Stimulated activated CD4-positive, alpha-beta T cell treated with anti-CD3 and anti-CD28 coated beads, Interleukin-1b, Interleukin-23, amount 100 ng/mL, for 24 hours (primary cell): Measurements from ENCODE around the gene DTX3.

Source experiments
- DNase-seq, 4 experiments: peaks; one replicate each; pipeline ENCODE4 v3.0.0-alpha.2; 2020; ENCODE audit warnings: low read depth in 4 of 4, low spot score in 1 of 4

Gene DTX3

DNA sequence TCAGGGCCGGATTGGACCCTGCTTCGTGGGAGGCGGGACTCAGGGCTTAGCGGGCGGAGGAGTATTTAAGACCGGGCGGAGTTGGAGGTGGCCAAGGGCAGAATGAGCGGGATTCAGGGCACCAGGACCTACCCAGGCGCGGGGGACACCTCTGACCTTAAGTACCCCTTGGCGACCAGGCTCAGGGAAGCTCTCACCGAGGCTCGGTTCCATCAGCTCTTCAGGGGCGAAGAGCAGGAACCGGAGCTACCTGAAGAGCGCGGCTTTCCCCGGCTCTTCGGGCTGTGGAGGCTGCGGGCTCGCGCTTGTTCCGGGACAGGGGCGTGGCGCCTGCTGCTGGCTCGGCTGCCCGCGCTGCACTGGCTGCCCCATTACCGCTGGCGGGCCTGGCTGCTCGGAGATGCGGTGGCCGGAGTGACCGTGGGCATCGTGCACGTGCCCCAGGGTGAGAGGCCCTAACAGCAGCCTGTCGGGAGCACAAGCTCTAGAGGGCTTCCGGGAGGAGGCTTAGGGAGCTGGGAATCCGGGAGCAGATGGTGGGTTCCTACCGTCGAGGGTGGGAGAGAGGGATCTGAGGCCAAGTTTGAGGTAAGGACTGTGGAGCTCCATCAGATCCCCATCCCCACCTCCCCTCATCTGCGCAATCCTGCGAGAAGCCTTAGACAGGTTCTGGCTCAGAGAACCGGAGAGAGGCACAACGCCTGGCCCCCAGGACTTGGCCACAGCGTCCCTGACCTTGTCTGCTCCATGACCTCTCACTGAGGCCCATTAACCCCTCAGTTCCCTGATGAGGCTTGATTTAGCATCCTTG, 15.0 kb downstream of the DTX3 start:
- DNase-seq: no peak

DNA sequence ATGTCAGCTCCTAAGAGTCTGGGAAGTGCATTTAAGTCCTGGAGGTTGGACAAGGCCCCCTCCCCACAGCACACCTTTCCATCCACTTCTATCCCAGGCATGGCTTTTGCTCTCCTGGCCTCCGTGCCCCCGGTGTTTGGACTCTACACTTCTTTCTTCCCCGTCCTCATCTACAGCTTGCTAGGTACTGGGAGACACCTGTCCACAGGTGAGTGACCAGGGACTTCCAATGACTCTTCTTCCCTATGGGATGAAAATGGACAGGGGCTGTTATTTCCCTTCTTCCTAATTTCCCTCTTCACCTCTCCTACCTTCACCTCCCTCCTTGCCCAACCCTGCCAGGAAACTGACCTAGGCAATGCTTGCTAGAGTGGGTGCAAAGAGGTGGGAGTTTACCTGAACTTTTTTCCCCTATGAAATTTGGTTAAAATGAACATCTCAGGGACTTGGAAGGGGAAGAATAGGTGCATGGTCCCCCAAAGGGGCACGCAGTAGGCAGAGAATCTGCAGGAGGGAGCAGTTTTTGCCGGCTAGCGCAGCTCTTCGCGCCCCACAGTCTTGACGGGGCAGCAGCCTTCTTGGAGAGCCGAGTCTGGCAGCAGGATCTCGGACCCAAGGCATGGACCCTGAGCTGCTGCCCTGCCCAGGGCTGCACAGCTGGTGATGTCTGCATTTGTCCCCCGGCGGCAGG, 15.8 kb downstream of the DTX3 start:
- no peak for DNase-seq

- DNase-seq: no peak
Observed at GRCh38 chr12:57620936-57621496, 16.4 kb downstream of the DTX3 start.

DNA sequence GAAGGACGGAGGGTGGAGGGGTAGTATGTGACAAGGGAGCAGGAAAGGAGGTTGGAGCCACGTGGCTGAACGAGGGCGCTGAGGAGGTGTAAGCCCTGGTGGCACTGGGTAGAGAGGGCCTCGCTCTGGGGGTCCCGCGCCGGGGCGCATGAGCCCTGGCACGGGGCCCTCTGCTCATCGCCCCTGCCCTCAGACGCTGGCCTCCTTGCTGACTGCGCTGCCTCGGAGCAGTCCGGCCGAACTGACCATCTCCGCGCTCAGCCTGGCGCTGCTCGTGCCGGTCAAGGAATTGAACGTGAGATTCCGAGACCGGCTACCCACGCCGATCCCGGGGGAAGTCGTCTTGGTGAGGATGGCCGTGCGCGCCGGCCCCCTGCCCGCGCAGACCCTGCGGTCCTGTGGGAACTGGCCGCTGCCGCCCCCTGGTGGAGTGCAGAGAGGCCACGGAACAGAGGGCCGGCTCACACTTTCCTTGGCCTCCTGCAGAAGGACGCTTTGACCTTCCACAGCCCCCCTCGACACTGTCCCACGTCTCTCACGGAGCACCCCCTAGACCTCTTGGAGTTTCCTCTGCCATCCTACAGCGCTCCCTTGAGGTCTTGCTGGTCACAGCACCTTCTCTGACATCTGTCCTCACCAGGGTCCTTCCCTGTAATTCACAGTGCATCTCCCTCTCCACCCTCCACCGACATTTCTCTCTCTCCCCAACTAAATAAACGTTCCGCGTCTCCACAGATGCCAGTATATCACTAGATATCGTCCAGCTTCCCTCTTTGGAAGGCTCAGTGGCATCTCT, 17.1 kb downstream of the DTX3 start:
- DNase-seq: peak in 2 of 4 experiments; percentile 42 to 56

- DNase-seq: no peak
Observed at GRCh38 chr12:57622293-57623245, 17.9 kb downstream of the DTX3 start.

DNA sequence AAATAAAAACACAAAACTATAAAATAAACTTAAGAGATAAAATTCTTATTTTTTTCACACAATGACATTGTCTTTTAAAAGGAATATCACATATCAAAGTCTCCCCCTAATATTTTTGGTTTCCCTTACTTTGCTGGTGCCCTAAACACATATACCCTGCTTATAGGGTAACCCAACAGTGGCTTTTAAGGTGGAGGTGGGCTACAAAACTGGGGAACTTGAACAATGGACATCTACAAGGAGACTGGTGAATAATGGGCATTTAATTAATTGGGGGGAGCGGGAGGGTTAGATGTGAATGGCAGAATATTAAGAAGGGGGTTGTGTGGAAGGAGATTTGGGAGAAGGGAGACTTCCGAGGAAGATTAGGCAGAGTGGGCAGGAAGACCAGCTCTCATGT, 18.8 kb downstream of the DTX3 start:
- no peak for DNase-seq

DNA sequence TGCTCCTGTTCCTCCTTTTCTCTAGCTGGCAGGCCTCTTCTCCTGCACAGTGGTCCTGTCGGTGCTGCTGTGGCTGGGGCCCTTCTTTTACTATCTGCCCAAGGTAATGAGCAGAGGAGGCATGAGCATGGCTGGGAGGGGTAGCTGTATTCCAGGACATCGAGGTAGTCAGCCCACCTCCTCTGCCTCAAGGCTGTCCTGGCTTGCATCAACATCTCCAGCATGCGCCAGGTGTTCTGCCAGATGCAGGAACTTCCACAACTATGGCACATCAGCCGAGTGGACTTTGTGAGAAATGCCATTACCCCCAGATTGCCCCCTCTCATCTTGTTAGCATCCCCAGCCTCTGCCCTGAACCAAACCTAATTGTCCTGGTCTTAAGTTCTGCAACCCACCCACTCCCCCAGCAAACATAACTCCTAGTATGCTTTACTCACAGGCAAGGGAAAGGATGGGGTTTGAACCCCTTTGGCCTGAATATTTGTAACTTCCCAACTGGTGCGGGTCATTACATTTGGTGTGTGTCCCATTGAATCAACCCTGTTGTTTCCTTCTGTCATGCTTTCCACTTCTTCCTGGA, 19.3 kb downstream of the DTX3 start:
- no peak for DNase-seq

DNA sequence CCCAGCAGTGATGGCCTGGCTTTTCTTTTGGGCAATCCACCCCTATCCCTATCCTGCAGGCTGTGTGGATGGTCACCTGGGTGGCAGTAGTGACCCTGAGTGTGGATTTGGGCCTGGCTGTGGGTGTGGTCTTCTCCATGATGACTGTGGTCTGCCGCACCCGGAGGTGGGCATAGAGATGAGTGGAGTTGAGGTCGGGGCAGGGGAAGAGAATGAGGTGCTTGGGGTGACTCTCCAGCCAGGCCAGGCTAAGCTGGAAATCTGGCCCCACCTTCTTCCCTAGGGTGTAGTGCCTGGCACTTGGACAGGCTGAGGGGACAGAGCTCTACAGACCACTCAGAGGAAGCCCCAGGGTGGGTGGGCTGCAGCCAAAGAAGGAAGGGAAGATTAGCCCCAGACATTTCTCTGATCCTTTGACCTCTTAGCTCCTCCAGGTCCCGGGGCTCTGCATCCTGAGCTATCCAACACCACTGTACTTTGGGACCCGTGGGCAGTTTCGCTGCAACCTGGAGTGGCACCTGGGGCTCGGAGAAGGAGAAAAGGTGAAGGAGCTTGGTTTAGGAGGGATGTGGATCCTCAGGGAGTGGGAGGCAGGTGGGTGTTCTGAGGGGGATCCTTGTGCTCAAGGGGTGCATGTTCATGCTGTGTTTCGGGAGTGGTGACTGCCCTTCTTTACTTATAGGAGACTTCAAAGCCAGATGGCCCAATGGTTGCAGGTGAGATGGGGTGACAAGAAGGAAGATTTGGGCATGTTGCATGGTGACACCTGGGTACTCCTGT, 20.0 kb downstream of the DTX3 start:
- DNase-seq: no peak

DNA sequence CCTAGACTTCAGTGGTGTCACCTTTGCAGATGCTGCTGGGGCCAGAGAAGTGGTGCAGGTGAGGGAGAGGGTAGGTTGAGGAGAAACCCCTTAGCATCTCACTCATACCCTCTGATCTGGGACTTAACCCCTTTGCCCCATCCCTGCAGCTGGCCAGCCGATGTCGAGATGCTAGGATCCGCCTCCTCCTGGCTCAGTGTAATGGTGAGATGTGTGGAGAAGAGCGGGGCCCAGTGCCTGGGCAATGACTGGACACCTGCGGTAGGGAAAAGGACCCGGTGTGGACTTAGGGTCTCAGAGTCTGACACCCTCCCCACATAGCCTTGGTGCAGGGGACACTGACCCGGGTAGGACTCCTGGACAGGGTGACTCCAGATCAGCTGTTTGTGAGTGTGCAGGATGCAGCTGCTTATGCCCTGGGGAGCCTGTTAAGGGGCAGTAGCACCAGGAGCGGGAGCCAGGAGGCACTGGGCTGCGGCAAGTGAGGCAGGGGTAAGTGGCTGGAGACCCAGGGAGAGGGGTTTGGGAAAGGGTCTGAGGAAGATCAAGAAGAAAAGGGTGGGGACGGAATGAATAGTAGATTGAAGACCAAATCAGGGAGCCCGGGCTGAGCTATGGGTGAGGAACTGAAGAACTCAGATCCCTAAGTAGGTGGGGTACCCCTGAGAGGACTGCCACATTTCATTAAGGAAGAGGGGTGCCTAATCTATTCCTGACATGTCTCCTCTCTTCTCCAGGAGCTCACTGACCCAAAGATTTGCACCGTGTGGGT, 20.8 kb downstream of the DTX3 start:
- DNase-seq: no peak

- DNase-seq: no peak
Observed at GRCh38 chr12:57626111-57626920, 21.7 kb downstream of the DTX3 start.

DNA sequence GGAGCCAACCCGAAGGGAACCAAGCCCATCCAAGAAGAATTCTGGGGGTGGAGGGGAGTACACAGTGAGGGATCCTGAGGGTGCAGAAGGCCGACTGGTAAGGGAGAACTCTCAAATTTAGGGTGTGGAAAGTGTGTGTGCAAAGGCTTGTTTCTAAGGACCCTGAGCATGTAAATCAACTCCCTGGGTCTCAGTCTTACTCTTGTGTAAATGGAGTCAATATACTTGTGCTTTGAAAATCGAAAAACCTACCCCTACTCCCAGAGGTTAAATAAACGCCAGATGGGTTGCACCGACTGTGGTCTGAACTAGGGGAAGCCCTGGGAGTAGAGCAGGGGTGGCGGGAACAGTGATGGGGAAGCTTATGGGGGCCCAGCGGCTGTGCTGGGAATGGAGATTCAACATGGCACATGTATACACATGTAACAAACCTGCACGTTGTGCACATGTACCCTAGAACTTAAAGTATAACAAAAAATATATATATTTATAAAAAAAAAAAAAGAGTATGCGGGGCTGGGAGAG, 22.4 kb downstream of the DTX3 start:
- no peak for DNase-seq

DNA sequence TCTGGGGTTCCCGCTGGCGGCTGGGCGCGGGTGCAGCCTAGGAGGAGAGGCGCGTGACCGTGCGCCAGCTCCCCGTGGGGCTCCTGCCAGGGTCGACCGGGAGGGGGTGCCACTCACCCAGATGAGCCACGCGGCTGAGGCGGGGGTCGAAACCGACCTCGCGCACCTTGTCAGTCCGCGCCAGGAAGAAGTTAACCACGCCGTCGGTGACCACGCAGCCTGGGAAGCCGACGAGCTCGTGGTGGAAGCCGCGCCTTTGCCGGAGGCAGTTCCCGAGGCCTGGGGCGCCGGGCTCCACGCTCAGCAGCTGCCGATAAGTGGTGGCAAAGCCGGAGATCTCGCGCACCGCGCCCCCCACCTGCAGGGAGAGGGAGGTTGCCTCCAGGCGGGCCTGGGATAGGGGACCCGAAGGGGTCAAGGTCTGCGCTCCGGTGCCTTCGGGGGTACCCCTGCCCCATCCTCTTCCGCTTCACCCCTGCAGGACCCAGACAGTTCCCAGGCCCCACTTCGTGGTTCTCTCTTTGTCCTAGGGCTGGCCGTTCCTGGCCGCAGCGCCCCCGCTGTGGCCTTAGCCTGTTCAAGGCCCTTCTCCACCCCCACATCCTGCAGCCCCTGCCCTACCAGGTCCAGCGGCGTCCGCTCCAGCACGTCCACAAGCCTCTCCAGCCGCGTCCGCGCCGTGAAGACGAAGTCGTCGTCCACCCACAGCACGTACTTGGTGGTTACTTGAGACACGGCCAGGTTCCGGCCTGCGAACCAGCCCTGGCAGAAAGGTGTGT, 23.1 kb downstream of the DTX3 start:
- no peak for DNase-seq

DNA sequence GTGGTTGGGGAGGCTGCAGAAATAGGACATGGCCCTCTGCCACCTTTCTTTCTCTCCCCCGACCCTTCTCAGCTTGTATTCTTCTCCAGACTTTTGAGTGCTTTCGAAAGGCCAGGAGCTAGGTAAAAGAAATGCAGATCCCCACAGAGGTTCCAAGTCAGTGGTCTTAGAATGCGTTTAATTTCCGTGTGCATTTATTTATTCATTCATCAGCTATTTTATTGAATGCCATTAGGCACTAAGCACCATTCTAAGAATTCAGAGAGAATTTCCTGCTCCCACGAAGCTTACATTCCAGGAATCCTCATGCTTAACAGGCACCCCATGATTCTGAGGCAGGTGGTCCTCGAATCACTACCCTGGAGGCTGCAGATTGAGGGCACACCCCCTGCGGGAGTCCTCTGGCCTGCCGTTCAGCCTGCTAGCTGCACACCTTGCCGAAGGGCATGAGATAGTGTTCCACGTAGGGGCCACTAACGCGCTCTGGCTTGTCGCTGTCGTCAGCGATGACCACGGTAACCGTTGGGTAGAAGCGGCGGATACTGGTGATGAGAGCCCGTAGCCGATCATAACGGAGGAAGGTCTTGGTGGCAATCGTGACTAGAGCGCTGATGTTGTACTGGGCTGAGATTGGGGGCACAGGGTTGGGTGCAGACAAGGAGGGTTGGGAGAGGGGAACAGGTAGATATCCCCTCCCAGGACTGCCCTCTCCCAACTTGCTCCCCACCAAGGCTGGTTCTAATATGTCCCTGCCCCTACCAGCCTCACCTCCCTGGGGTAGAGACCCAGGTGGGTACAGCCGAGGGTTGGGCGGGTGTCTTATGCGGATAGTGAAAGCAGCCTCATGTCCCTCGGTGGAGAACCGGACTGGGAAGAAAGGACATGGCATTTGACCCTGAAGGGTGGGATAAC, 23.9 kb downstream of the DTX3 start:
- no peak for DNase-seq

DNA sequence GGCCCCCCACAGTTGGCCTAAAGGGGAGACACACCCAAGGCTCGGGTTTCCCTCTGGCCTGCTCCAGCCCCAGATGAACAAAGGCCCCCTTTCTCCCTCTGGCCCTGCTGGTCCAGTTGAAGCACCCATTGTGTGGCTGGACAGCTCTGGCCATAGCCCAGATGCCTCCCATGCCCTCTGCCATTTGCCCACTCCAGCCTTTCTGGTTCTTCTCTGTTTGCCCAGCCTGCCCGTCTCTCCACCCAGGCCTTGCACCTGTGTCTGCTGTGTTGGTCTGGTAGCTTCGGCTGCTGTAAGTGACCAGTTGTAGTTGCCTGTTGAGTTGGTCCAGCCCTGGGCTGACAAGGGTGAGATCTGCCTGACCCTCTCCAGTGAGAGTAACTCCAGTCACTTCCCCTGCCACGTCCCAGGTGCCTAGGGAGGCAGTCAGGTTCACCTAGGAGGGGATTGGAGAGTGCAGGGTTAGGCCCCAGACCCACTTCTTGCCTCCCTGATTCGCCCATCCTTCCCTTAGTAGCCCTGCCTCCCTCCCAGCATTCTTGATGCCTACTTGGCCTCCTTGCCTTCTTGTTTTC, 25.4 kb downstream of the DTX3 start:
- no peak for DNase-seq

GRCh38 chr12:57630891-57631433, 26.3 kb downstream of the DTX3 start:
- DNase-seq: no peak
